ENCODE results near the gene KCTD1. TPM values are rescaled to one million over a fixed set of nuclear protein-coding genes. Genes with fewer than 3 reads are reported as not detected.
A peak's percentile ranks its signal among the peaks of the same experiment; 100 is the strongest.

KCTD1 gene
- total and polyA plus RNA-seq, 2 of the 4 experiments (the other 2 are of a cell fraction), result 5.0 to 5.8 TPM

DNA sequence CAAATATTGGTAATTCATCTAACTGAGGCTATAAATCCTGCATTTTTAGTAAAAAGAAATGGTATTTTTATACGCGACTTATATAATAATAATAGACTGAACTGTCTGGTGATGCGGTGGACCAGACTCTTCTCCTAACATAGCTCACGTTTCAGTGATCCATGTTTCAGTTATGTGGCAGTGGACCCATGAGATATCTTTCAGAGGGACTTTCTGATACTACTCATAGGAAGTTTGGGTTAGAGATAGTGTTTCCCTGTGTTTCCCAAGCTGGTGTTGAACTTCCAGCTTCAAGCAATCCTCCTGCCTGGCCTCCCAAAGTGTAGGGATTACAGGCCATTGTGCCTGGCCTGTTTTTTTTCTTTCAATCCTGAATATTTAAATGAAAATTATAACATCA lies 59.2 kb downstream of the KCTD1 start:
- Histone ChIP-seq H2AK9ac (replicated peaks; ENCODE audit: low read depth, low read length, poor library complexity) (no peak overlapping the region), H3K14ac (replicated peaks; ENCODE audit: low read depth, low read length) (no peak overlapping the region), H3K36me3 (ENCODE audit: control insufficient read depth, insufficient read depth, low read length) (0 out of 2 replicates have a peak, but pooled peaks cover 2% of the 10 kb centered on the region), H3K9me3 (ENCODE audit: control insufficient read depth, insufficient read depth, low read length) (no peaks in the 10 kb centered on the region), H2AK5ac (ENCODE audit: low read depth, low read length) (no peak overlapping the region), H2BK120ac (ENCODE audit: low read depth, low read length) (no peak overlapping the region), H3K27ac (ENCODE audit: insufficient read depth, low read length) (no peak overlapping the region), H3K4me2 (ENCODE audit: low read depth, low read length) (no peak overlapping the region), H3K9me1 (ENCODE audit: insufficient read depth, low read length) (no peaks in the 10 kb centered on the region; the same call in 1 of the 2 replicates), H2BK15ac (ENCODE audit: low read depth, low read length) (no peak overlapping the region), H3K4ac (ENCODE audit: low read depth, low read length) (no peak overlapping the region), H3K18ac (ENCODE audit: low read depth, low read length) (no peak overlapping the region), H2BK5ac (ENCODE audit: low read depth, low read length, poor library complexity, severe bottlenecking) (no peak overlapping the region), H4K8ac (ENCODE audit: low read depth in 2 of 2, low read length in 2 of 2) (no peak overlapping the region), H3K27me3 (ENCODE audit: control insufficient read depth, insufficient read depth, low read length) (no peaks in the 10 kb centered on the region), H4K91ac (ENCODE audit: insufficient read depth, low read depth, low read length) (no peak overlapping the region), H3K4me1 (ENCODE audit: control insufficient read depth, insufficient read depth, low read length) (no peaks in the 10 kb centered on the region), H3K79me1 (ENCODE audit: low read depth in 1 of 2, low read length in 2 of 2) (no peaks in the 10 kb centered on the region), H3K56ac (ENCODE audit: extremely low read depth, insufficient read depth, low read length) (no peak overlapping the region), H3K9ac (ENCODE audit: low read depth, low read length) (no peak overlapping the region), H3K4me3 (ENCODE audit: insufficient read depth, low read depth, low read length) (no peak overlapping the region), H4K5ac (ENCODE audit: low read depth, low read length) (no peak overlapping the region), H2BK20ac (ENCODE audit: low read depth, low read length) (no peak overlapping the region), H4K20me1 (ENCODE audit: insufficient read depth, low read length) (no peaks in the 10 kb centered on the region), H2AFZ (replicated peaks; ENCODE audit: low read length, poor library complexity) (no peak overlapping the region), H3K23ac (ENCODE audit: low read depth, low read length) (no peak overlapping the region)
- no TSS peak for BruUV-seq (replicated peaks)
- dilution Hi-C loops (cut with HindIII; ENCODE audit: low sequenced_read_pairs, unreplicated experiment) (no loop called here), intact Hi-C loops (cut with micrococcal nuclease) (no loop called here), in situ Hi-C loops (cut with MboI; ENCODE audit: low sequenced_read_pairs) (loop anchor here (10.0 kb wide), 1 partner anchor 56 kb away; the partner anchor contains the start of gene KCTD1)
- TF ChIP-seq RFX5 (IDR thresholded peaks at IDR 0.05; ENCODE audit: low read depth, low read length) (no peak), BHLHE40 (IDR thresholded peaks at IDR 0.05; ENCODE audit: low read depth, low read length) (peak; percentile 24; the same call in 1 of the 2 replicates)
- POLR2A ChIA-PET (ENCODE audit: unreplicated experiment), result no interaction called here
- DNase-seq (peak; percentile 59), ATAC-seq (ENCODE audit: low read depth) (no peak)
- CTCF ChIA-PET, result interaction anchor here (0.9 to 1.7 kb wide), 2 partner anchors 16 to 28 kb away, joined by 3 read pairs; no protein-coding TSS in a partner anchor
- WGBS, 2 experiments (ENCODE audit: extremely low coverage in 2 of 2, insufficient read length in 1 of 2), result no CpG with 5 or more reads among the region's 4 CpGs
